Activated T-cell treated with anti-CD3 and anti-CD28 coated beads for 24 hours (primary cell): ENCODE results near the gene PMM2.

Experiments used
- DNase-seq: peaks from one replicate; pipeline ENCODE4 v3.0.0-alpha.2; 2020; ENCODE audit warnings: low read depth

Gene PMM2

GRCh38 chr16:8851761-8852403, 54.2 kb downstream of the PMM2 start:
- DNase-seq: no peak

- no peak for DNase-seq
Measured at GRCh38 chr16:8852534-8852933, 54.9 kb downstream of the PMM2 start.

DNA sequence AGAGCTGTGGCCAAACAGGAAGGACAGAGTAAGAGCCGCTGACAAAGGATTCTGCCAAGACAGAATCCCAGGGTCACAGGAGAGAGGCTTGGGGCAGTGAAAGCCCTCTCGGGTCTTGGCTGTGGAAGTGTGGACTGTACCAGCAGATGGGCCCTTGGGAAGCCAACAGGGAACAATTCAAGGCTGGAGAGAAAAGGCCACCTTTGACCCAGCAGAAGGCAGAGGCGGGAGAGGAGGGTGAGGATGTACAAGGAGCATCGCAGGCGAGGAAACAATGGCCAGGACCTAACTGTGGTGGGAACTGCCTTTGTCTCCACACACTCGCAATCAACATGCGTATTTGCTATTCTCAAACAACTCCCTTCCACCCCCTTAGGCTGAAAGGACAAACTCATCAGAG, 55.5 kb downstream of the PMM2 start:
- no peak for DNase-seq

DNA sequence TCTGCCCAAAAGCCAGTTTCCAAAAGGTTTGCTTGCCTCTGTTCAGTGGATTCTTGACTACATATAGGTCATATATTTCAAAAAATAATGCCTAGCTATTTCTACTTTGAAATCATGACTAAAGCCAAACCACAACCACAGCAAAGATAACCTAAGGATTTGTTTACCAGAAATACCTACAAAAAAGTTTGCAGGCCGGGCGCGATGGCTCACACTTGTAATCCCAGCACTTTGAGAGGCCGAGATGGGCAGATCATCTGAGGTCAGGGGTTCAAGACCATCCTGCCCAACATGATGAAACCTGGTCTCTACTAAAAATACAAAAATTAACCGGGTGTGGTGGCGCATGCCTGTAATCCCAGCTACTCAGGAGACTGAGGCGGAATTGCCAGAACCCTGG, 56.0 kb downstream of the PMM2 start:
- DNase-seq: no peak

DNA sequence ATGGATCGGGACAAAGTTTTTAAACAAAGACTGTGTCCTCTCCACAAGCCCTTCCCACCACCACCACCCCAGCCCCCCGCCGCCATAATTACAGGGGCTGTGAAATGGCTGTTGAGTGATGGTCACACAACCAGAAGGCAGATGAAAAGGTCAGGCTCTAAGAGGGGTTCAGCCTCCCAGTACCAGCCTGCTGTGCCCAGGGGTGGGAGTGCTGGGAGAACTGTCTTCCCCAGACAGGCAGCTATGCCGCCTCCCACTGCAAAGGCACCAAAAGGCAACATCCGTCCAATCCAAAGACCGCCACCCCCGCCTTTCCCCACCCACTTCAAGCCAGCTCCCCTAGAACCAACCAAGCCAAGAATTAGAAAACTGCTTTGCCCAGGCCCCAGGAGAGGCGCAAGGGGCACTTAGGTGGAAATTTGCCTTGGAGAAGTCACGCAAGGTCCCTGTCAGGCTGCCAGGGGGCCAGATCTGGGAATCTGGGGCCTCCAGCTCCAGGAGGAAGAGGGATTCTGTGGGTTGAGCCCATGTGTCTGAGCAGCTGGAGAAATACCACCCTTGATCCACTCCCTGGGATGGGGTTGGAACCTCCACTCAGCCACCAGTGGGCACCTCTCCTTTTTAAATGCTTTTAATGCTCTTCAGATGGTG, 56.8 kb downstream of the PMM2 start:
- no peak for DNase-seq

- no peak for DNase-seq
Measured at GRCh38 chr16:8855051-8855786, 57.6 kb downstream of the PMM2 start.

DNA sequence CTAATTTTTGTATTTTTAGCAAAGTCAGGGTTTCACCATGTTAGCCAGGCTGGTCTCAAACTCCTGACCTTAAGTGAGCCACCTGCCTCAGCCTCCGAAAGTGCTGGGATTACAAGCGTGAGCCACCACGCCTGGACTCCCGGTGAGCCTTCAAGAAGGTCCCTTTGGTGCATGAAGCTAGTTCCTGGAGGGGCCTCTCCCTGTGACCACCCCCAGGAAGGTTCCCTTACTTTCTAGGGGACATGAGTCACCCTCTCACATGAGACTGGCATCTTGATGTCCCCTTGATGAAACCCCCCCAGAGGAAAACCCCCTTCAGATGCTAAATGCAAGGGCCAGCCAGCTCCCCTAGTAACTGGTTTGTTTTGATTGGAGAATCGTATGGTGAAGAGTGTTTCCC, 58.3 kb downstream of the PMM2 start:
- no peak for DNase-seq

DNA sequence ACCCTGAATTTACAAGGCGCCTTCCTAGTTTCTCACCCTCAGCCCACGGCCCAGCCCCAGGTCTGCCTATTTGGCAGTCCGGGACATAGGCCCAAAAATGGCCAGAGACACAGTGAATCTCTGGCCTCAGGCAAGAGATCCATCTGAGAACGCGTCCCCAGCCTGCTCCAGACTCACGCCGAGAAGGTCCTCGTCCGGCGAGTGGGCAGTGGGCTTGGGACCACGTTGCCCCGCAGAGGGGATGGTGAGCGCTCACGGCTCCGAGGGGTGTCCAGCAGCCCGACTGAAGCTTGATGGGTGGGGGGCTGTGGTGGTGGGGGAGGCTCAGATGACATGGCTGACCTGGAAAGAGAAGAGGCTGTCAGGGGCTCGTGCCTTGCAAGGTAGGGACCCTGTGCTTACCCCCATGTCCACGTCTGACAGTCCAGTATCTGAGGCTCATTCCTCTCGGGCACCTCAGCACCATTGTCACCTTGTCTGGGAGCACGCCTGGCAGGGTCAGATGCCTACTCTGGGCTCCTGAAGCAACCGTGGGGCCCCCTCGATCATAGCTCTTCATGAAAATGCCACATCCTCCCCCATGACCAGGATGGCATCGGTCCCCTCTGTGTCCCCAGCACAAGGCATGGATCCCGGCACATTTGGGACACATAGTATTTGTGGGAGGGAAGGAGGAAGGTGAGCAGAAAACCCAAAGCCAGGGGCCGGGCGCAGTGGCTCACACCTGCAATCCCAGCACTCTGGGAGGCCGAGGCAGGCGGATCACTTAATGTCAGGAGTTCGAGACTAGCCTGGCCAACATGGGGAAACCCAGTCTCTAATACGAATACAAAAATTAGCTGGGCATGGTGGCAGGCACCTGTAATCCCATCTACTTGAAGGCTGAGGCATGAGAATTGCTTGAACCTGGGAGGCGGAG, 61.6 kb downstream of the PMM2 start:
- DNase-seq: no peak

- no peak for DNase-seq
Measured at GRCh38 chr16:8859913-8860881, 62.6 kb downstream of the PMM2 start.

DNA sequence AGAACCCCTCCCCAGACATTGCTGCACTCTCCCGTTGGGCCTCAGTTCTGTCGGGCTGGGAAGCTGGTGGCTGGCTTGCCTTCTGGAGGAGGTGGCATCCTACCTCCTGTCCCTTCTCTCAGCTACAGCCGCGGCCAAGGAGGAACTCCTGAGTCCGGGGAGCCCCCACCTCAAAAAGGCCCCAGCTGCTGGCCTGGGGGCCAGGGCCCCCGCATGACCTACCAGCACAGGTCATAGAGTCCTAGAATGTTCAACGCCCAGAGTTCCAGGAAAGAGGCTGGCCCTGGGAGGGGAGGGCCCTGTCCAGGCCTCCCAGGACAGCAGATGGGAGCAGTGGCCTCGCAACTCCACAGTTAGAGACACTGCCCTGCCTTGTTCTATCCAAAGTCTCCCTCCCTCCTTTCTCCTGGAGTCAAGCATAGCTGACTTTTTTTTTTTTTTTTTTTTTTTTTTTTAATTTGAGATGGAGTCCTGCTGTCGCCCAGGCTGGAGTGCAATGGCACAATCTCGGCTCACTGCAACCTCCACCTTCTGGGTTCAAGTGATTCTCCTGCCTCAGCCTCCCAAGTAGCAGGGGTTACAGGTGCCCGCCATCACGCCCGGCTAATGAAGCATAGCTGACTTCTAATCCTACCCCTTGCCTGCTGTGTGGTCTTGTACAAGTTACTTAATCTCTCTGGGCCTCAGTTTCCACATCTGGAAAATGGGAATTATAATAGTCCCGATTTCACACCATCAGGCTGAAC, 64.1 kb downstream of the PMM2 start:
- no peak for DNase-seq

GRCh38 chr16:8862309-8863130, 64.9 kb downstream of the PMM2 start:
- DNase-seq: no peak

- no peak for DNase-seq
Measured at GRCh38 chr16:8863594-8864424, 66.2 kb downstream of the PMM2 start.

- no peak for DNase-seq
Measured at GRCh38 chr16:8864480-8865110, 67.0 kb downstream of the PMM2 start.

DNA sequence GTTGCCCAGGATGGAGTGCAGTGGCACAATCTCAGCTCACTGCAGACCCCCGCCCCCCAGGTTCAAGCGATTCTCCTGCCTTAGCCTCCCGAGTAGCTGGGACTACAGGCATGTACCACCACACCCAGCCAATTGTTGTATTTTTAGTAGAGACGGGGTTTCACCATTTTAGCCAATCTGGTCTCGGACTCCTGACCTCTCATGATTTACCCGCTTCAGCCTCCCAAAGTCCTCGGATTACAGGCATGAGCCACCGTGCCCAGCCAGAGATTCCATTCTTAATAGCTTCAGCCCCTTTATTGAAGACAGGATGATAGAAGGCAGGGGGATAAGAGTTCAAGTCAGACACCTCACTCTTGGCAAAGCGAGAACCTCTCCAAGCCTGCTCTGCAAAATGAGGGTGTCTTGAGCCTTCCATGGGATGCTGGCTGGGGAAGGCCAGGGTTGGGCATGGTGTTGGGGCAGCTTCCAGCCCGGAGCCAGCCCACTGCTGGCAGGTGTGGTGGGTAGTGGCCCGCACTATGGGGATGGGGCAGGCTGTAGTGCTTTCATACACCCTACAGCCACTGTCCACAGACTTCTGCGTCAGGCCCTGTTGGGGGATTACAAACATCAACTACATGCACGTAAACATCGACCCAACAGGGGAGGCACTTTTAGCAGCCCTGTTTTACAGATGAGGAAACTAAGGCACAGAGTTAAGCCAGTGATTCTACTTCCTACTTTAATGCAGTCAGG, 67.7 kb downstream of the PMM2 start:
- DNase-seq: no peak

DNA sequence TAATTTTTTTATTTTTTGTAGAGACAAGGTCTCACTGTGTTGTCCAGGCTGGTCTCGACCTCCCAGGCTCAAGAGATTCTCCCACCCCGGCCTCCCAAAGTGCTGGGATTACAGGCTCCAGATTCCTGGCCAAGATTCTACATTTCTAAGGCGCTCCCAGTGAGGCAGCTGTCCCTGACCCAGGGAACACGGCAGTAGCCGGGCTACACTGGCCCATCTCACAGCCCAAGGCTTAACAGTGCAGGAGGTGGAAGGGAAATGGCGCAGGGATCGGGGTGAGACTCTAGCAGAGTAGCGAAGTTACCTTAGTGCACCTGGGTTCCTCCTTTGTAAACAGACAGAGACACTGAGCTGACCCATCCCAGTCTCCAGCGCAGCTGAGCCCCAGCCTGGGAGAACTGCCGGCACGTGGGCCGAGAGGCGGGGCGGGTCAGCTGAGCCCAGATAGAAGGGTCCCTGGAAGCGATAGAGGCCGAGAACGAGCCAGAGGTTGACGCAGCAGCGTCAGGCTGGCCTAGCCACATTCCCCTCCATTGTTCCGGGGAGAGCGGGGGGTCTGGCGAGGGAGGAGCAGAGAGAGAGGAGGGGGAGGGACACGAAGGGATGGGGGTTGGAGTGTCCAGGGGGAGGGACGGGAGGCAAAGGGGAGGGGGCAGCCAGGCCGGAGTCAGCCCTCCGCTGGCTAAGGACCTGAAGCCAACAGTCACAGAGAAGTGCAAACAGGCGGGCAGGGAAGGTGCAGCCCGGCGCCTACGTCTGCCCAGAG, 68.7 kb downstream of the PMM2 start:
- no peak for DNase-seq

DNA sequence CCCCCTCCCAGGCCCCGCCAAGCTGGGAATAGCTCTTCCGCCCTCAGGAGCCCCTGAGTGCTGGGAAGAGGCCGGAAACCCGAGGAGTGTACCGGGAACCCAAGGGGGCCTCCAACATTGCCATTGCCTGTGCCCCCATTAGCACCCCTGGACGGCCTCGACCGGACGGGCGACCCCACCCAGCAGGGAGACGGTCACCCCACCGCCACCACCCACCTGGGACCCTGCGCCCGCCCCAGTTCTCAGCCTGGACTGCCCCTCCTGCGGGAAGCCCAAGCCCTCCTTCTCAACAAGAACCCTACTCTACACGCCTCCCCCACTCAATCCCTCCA, 69.2 kb downstream of the PMM2 start:
- no peak for DNase-seq
